H1 (cell line): ENCODE measurements around the gene CCR1.

ENCODE experiments used
- CHD2 ChIP-seq: IDR thresholded peaks from 2 replicates; pipeline ENCODE4 v1.6.1; 2012; ENCODE audit warnings: low read length, improper control_type of control experiment
- CTCF ChIP-seq, 3 experiments: IDR thresholded peaks; 1 replicate in 2 of 3; 2 replicates in 1 of 3; pipeline versions ENCODE4 v1.5.1 to v1.6.1; 2011; ENCODE audit warnings: low read length in 3 of 3, mild to moderate bottlenecking in 3 of 3, inconsistent platforms in 2 of 3, low read depth in 1 of 3, moderate library complexity in 1 of 3; ENCODE audit not compliant: insufficient read depth in 1 of 3; ENCODE audit errors: control extremely low read depth in 1 of 3
- E2F6 ChIP-seq: IDR thresholded peaks from 2 replicates; pipeline ENCODE4 v1.6.1; 2012; ENCODE audit warnings: inconsistent platforms
- JUN ChIP-seq: IDR thresholded peaks from 2 replicates; pipeline ENCODE4 v1.6.1; 2011; ENCODE audit warnings: low read depth, mild to moderate bottlenecking, improper control_type of control experiment, low read length
- NANOG ChIP-seq: IDR thresholded peaks from 2 replicates; pipeline ENCODE4 v1.6.1; 2011; ENCODE audit warnings: low read length, low read depth, mild to moderate bottlenecking, inconsistent platforms; ENCODE audit not compliant: insufficient read depth, poor library complexity, severe bottlenecking
- SIN3A ChIP-seq, 2 experiments: IDR thresholded peaks in 1 of 2; conservative IDR thresholded peaks in 1 of 2; 2 replicates each; pipeline ENCODE4 v1.6.1; 2011 to 2012; ENCODE audit warnings: low read length in 2 of 2, improper control_type of control experiment in 1 of 2, low read depth in 1 of 2, mild to moderate bottlenecking in 1 of 2
- TCF12 ChIP-seq: IDR thresholded peaks from 2 replicates; pipeline ENCODE4 v1.6.1; 2011; ENCODE audit warnings: low read depth, mild to moderate bottlenecking, low read length
- USF2 ChIP-seq: IDR thresholded peaks from 2 replicates; pipeline ENCODE4 v1.6.1; 2011; ENCODE audit warnings: low read length, improper control_type of control experiment

GRCh38 chr3:46186471-46187340 is 21.4 kb downstream of the CCR1 start:
- no peak for TF ChIP-seq USF2
- TF ChIP-seq CTCF (IDR thresholded peaks at IDR 0.05; ENCODE audit: control extremely low read depth in 1 of 3, insufficient read depth in 1 of 3, low read depth in 1 of 3, low read length in 3 of 3) = no peak
- TF ChIP-seq NANOG = no peak
- no peak for TF ChIP-seq CHD2
- TF ChIP-seq JUN = no peak
- TF ChIP-seq SIN3A (conservative IDR thresholded peaks at IDR 0.05 in 1 of 2, IDR thresholded peaks at IDR 0.05 in 1 of 2; ENCODE audit: low read depth in 1 of 2, low read length in 2 of 2) = no peak
- TF ChIP-seq E2F6 = no peak
- TF ChIP-seq TCF12 = no peak
